ENCODE measurements around the gene TMEM129.

DNA sequence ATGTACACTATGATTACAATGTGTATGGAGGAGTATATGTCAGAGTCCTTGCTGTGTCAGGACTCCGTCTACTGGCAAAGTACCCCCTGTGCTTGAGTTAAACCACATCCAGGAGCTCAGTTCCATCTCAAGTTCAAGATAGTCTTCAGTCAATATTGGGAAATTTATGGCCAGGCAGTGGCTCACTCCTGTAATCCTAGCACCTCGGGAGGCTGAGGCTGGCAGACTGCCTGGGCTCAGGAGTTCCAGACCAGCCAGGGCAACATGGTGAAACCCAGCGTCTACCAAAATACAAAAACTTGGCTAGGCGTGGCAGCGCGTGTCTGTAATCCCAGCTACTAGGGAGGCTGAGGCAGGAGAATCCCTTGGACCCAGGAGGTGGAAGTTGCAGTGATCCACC is 14.8 kb downstream of the TMEM129 start:
- TF ChIP-seq, protein P1, sequence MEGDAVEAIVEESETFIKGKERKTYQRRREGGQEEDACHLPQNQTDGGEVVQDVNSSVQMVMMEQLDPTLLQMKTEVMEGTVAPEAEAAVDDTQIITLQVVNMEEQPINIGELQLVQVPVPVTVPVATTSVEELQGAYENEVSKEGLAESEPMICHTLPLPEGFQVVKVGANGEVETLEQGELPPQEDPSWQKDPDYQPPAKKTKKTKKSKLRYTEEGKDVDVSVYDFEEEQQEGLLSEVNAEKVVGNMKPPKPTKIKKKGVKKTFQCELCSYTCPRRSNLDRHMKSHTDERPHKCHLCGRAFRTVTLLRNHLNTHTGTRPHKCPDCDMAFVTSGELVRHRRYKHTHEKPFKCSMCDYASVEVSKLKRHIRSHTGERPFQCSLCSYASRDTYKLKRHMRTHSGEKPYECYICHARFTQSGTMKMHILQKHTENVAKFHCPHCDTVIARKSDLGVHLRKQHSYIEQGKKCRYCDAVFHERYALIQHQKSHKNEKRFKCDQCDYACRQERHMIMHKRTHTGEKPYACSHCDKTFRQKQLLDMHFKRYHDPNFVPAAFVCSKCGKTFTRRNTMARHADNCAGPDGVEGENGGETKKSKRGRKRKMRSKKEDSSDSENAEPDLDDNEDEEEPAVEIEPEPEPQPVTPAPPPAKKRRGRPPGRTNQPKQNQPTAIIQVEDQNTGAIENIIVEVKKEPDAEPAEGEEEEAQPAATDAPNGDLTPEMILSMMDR (IDR thresholded peaks at IDR 0.05) = no peak
- TF ChIP-seq POLR2A (IDR thresholded peaks at IDR 0.05) = no peak
- no peak for TF ChIP-seq POLR2AphosphoS5 (IDR thresholded peaks at IDR 0.05)
